OCI-LY3 (cell line): Measurements from ENCODE around the gene WNT9B.

Experiments used
- H2AFZ ChIP-seq: fragments of 200-600, 300-600 bp; shearing (Covaris generic); 2 replicates; pipeline ENCODE4 v1.6.0; 2014; ENCODE audit warnings: antibody characterized with exemption, low read depth, low read length
- H3K27ac ChIP-seq: fragments of 200-600, 300-600 bp; sonication (generic); 2 replicates; pipeline ENCODE4 v1.5.1; 2014; ENCODE audit warnings: mild to moderate bottlenecking, low read length, moderate library complexity, mixed read lengths
- H3K27me3 ChIP-seq: fragments of 200-600, 300-600 bp; sonication (generic); 2 replicates; pipeline ENCODE4 v1.6.1; 2014; ENCODE audit warnings: low read depth, low read length, mixed read lengths
- H3K36me3 ChIP-seq: fragments of 200-600, 300-600 bp; sonication (generic); replicated peaks from 2 replicates; pipeline ENCODE3; 2014; ENCODE audit warnings: low read depth, low read length, mixed read lengths
- H3K4me1 ChIP-seq: fragments of 300-600, 200-600 bp; sonication (generic); 2 replicates; pipeline ENCODE4 v1.6.1; 2014; ENCODE audit warnings: low read length, mixed read lengths
- H3K4me2 ChIP-seq: fragments of 200-600, 300-600 bp; sonication (generic); 2 replicates; pipeline ENCODE4 v1.6.1; 2014; ENCODE audit warnings: low read length, mixed read lengths
- H3K4me3 ChIP-seq: fragments of 300-600, 200-600 bp; sonication (generic); 2 replicates; pipeline ENCODE4 v1.5.1; 2014; ENCODE audit warnings: antibody characterized with exemption, mild to moderate bottlenecking, low read length, moderate library complexity
- H3K79me2 ChIP-seq: fragments of 300-600, 200-600 bp; shearing (Covaris generic); 2 replicates; pipeline ENCODE4 v1.6.1; 2014; ENCODE audit warnings: mild to moderate bottlenecking, low read length, mixed read lengths
- H3K9ac ChIP-seq: fragments of 300-600, 200-600 bp; shearing (Covaris generic); 2 replicates; pipeline ENCODE4 v1.6.0; 2014; ENCODE audit warnings: mild to moderate bottlenecking, low read length, moderate library complexity
- H3K9me3 ChIP-seq: fragments of 200-600, 300-600 bp; shearing (Covaris generic); 2 replicates; pipeline ENCODE4 v1.6.1; 2014; ENCODE audit warnings: low read length, mixed read lengths; ENCODE audit not compliant: insufficient read depth
- H4K20me1 ChIP-seq: fragments of 200-600, 300-600 bp; sonication (generic); 2 replicates; pipeline ENCODE4 v1.6.1; 2016; ENCODE audit warnings: low read length, mixed read lengths; ENCODE audit not compliant: insufficient read depth
- EZH2phosphoT487 ChIP-seq: fragments of 200-600 bp; shearing (Covaris generic); IDR thresholded peaks from 2 replicates; pipeline ENCODE4 v1.6.1; 2018; ENCODE audit warnings: antibody characterized with exemption, mixed run types, low read depth
- TF ChIP-seq, protein P1 (sequence below): fragments of 200-600, 300-600 bp; sonication (generic); IDR thresholded peaks from 2 replicates; pipeline ENCODE4 v1.5.1; 2014; ENCODE audit warnings: antibody characterized with exemption, low read length, low read depth

Gene WNT9B

DNA sequence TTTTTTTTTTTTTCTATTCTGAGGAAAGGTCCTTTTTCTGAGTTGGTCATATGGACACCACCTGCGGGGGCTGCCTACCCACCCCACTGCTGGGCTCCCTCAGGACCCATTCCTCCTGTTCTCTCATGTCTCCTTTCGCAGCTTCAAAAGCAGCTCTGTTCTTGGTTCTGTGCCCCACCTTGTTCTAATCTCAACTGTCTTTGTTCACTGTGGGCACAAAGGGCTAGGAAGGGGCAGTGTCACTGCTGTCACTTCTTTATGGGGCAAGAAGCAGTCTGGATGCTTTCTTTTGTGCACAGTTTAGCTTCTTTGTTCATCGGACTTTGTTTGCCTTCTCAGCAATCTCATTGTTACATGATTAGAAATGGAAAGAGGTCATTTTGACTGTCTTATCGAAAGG is 78.7 kb downstream of the WNT9B start:
- Histone ChIP-seq H3K79me2 (peaks cover 44% of the 10 kb centered on the region), H3K27me3 (no peaks in the 10 kb centered on the region), H3K36me3 (peaks cover 53% of the 10 kb centered on the region), H3K4me3 (no peak overlapping the region), H3K4me2 (no peak overlapping the region), H3K27ac (no peak overlapping the region), H2AFZ (no peak overlapping the region), H3K9me3 (no peaks in the 10 kb centered on the region), H3K9ac (no peak overlapping the region), H4K20me1 (peaks cover 38% of the 10 kb centered on the region), H3K4me1 (no peaks in the 10 kb centered on the region)
- no peak for TF ChIP-seq EZH2phosphoT487
- TF ChIP-seq, protein P1, sequence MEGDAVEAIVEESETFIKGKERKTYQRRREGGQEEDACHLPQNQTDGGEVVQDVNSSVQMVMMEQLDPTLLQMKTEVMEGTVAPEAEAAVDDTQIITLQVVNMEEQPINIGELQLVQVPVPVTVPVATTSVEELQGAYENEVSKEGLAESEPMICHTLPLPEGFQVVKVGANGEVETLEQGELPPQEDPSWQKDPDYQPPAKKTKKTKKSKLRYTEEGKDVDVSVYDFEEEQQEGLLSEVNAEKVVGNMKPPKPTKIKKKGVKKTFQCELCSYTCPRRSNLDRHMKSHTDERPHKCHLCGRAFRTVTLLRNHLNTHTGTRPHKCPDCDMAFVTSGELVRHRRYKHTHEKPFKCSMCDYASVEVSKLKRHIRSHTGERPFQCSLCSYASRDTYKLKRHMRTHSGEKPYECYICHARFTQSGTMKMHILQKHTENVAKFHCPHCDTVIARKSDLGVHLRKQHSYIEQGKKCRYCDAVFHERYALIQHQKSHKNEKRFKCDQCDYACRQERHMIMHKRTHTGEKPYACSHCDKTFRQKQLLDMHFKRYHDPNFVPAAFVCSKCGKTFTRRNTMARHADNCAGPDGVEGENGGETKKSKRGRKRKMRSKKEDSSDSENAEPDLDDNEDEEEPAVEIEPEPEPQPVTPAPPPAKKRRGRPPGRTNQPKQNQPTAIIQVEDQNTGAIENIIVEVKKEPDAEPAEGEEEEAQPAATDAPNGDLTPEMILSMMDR, result no peak

DNA sequence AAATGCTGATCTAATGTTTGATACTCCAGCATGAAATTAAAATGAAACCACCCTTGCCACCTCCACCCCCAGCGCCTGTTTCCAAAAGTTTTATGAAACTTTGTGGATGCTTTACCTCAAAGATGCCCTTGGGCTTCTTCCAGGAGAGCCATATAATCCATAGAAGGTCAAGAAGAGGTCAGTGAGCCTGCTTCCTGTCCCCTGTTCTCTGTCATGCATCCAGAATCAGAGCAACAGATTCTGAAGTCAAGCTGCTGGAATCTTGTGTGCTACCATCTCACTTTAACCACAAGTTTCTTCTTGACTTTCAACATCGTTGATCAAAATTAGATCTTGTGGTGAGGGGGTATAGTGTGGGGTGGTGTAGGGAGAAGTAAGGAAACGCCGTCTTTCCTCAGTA is 80.2 kb downstream of the WNT9B start:
- H3K79me2 ChIP-seq, result peaks cover 29% of the 10 kb centered on the region
- no peak overlapping the region for H3K9ac ChIP-seq
- H3K27ac ChIP-seq, result no peak overlapping the region
- H2AFZ ChIP-seq, result no peak overlapping the region
- H4K20me1 ChIP-seq, result peaks cover 23% of the 10 kb centered on the region
- peaks cover 61% of the 10 kb centered on the region for H3K36me3 ChIP-seq
- H3K27me3 ChIP-seq, result no peaks in the 10 kb centered on the region
- no peaks in the 10 kb centered on the region for H3K9me3 ChIP-seq
- TF ChIP-seq, protein P1, result no peak
- no peak for TF ChIP-seq EZH2phosphoT487
- no peak overlapping the region for H3K4me3 ChIP-seq
- no peaks in the 10 kb centered on the region for H3K4me1 ChIP-seq
- no peak overlapping the region for H3K4me2 ChIP-seq

DNA sequence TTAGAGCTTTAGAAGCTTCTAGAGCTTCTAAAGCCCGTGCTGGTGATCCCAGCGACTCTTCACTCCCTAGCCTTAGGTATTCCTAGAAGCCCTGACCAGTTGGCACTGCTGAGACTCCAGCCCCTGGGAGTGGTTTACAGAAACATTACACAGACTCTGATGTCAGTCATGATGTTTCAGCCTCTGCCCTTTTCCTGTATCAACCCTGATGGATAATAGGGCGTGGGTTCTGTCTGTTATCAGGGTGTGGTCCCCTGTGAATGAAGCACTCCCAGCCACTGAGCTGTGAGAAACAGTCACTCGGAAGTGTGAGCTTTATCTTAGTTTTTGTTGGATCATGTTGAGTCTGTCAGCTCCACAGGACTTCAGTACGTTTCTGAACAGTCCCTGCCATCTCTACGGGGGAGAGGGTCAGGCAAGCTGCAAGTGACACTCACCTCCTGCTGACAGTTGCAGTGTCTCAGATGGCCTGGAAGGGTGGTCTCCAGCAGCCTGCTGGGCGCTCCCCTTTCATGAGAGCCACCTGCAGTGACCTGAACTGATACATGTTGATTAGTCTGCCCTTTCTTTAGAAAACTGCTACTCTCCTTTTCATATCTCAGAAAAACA is 84.4 kb downstream of the WNT9B start:
- no peak overlapping the region for H3K4me2 ChIP-seq

More for the DNA sequence above, 84.4 kb downstream of the WNT9B start:
- H3K4me3 ChIP-seq, result no peak overlapping the region
- no peaks in the 10 kb centered on the region for H3K9me3 ChIP-seq
- TF ChIP-seq, protein P1, result no peak
- TF ChIP-seq EZH2phosphoT487, result no peak
- no peak overlapping the region for H3K27ac ChIP-seq
- no peaks in the 10 kb centered on the region for H3K79me2 ChIP-seq
- peaks cover 85% of the 10 kb centered on the region for H3K36me3 ChIP-seq
- no peak overlapping the region for H2AFZ ChIP-seq
- no peaks in the 10 kb centered on the region for H4K20me1 ChIP-seq
- H3K4me1 ChIP-seq, result no peaks in the 10 kb centered on the region
- no peak overlapping the region for H3K9ac ChIP-seq
- H3K27me3 ChIP-seq, result no peaks in the 10 kb centered on the region
